ENCODE data around the gene SFTA2. TPM values are rescaled to one million over a fixed set of nuclear protein-coding genes. Genes with fewer than 3 reads are reported as not detected.

SFTA2 gene
- not detected in 2 replicates for total RNA-seq

GRCh38 chr6:30931969-30932645 is at the start of gene SFTA2:
TSS of gene SFTA2 (minus strand) at chr6:30932170. CDS start at chr6:30932096, 74 bp downstream.
- ChIA-PET POLR2A (no interaction called here), CTCF (no interaction called here)
- H3K9me3 Mint-ChIP-seq = peaks cover 8% of the 10 kb centered on the region
- no peak for TF ChIP-seq CTCF (IDR thresholded peaks at IDR 0.05)
- no peak for ATAC-seq (ENCODE audit: low read depth)
- intact Hi-C loops (cut with micrococcal nuclease) = no loop called here
- no peak for DNase-seq
- H3K4me3 Mint-ChIP-seq = no peak within 1 kb of the TSS
- H3K27ac Mint-ChIP-seq = no peak within 1 kb of the TSS
- peaks cover 12% of the 10 kb centered on the region for H3K36me3 Mint-ChIP-seq (ENCODE audit: low read depth)
- H3K27me3 Mint-ChIP-seq = peaks cover 7% of the 10 kb centered on the region
- H3K4me1 Mint-ChIP-seq = no peaks in the 10 kb centered on the region

GRCh38 chr6:30979690-30980089 is 47.7 kb upstream of the SFTA2 start:
- Mint-ChIP-seq H3K36me3 (ENCODE audit: low read depth) (no peaks in the 10 kb centered on the region), H3K27me3 (peaks cover 35% of the 10 kb centered on the region), H3K27ac (no peak overlapping the region), H3K4me3 (no peak overlapping the region), H3K9me3 (no peaks in the 10 kb centered on the region), H3K4me1 (peaks cover 7% of the 10 kb centered on the region)
- CTCF ChIA-PET = no interaction called here
- POLR2A ChIA-PET = no interaction called here
- no peak for ATAC-seq (ENCODE audit: low read depth)
- no peak for DNase-seq
- intact Hi-C loops (cut with micrococcal nuclease) = no loop called here
- no peak for TF ChIP-seq CTCF (IDR thresholded peaks at IDR 0.05)

- peaks cover 33% of the 10 kb centered on the region for H3K27me3 Mint-ChIP-seq
- DNase-seq (no peak), ATAC-seq (ENCODE audit: low read depth) (no peak)
- intact Hi-C loops (cut with micrococcal nuclease) = no loop called here
- H3K27ac Mint-ChIP-seq = no peak overlapping the region
- no peaks in the 10 kb centered on the region for H3K9me3 Mint-ChIP-seq
- H3K4me1 Mint-ChIP-seq = peaks cover 7% of the 10 kb centered on the region
- no peak for TF ChIP-seq CTCF (IDR thresholded peaks at IDR 0.05)
- ChIA-PET CTCF (no interaction called here), POLR2A (no interaction called here)
- no peaks in the 10 kb centered on the region for H3K36me3 Mint-ChIP-seq (ENCODE audit: low read depth)
- no peak overlapping the region for H3K4me3 Mint-ChIP-seq
Observed at GRCh38 chr6:30979141-30979540, 47.2 kb upstream of the SFTA2 start.

GRCh38 chr6:30974490-30975252 is 42.7 kb upstream of the SFTA2 start:
- no peak overlapping the region for H3K4me3 Mint-ChIP-seq
- no peaks in the 10 kb centered on the region for H3K9me3 Mint-ChIP-seq
- TF ChIP-seq CTCF (IDR thresholded peaks at IDR 0.05) = no peak
- H3K36me3 Mint-ChIP-seq (ENCODE audit: low read depth) = no peaks in the 10 kb centered on the region
- peaks cover 33% of the 10 kb centered on the region for H3K27me3 Mint-ChIP-seq
- no peak for ATAC-seq (ENCODE audit: low read depth)
- DNase-seq = no peak
- POLR2A ChIA-PET = no interaction called here
- H3K4me1 Mint-ChIP-seq = peaks cover 6% of the 10 kb centered on the region
- H3K27ac Mint-ChIP-seq = no peak overlapping the region
- CTCF ChIA-PET = interaction anchor here (1.2 kb wide), 1 partner anchor 113 kb away, joined by 4 read pairs; no protein-coding TSS in a partner anchor
- intact Hi-C loops (cut with micrococcal nuclease) = no loop called here

- H3K27me3 Mint-ChIP-seq = peaks cover 20% of the 10 kb centered on the region
- TF ChIP-seq CTCF (IDR thresholded peaks at IDR 0.05) = no peak
- no peaks in the 10 kb centered on the region for H3K36me3 Mint-ChIP-seq (ENCODE audit: low read depth)
- ATAC-seq (ENCODE audit: low read depth) (no peak), DNase-seq (no peak)
- intact Hi-C loops (cut with micrococcal nuclease) = no loop called here
- POLR2A ChIA-PET = no interaction called here
- H3K4me1 Mint-ChIP-seq = no peaks in the 10 kb centered on the region
- H3K27ac Mint-ChIP-seq = no peak overlapping the region
- CTCF ChIA-PET = no interaction called here
- no peaks in the 10 kb centered on the region for H3K9me3 Mint-ChIP-seq
- no peak overlapping the region for H3K4me3 Mint-ChIP-seq
Observed at GRCh38 chr6:30972816-30973215, 40.8 kb upstream of the SFTA2 start.

Measured in activated B cell treated with CpG ODN at 0.5 μM for 24 hours (primary cell).